GM12875 (cell line): ENCODE data around the gene NPC2.

Experiments
- H3K4me3 ChIP-seq: one replicate; pipeline ENCODE4 v1.5.1; 2011; ENCODE audit warnings: low read depth, low read length, control low read depth
- TF ChIP-seq, protein P1 (sequence below): IDR thresholded peaks from 2 replicates; pipeline ENCODE4 v1.5.1; 2011; ENCODE audit warnings: low read depth, mild to moderate bottlenecking, control low read depth, inconsistent platforms, low read length, moderate library complexity, borderline replicate concordance; ENCODE audit not compliant: insufficient read depth

The NPC2 gene

GRCh38 chr14:74518221-74518620 lies 25.1 kb upstream of the NPC2 start:
- no peak overlapping the region for H3K4me3 ChIP-seq

DNA sequence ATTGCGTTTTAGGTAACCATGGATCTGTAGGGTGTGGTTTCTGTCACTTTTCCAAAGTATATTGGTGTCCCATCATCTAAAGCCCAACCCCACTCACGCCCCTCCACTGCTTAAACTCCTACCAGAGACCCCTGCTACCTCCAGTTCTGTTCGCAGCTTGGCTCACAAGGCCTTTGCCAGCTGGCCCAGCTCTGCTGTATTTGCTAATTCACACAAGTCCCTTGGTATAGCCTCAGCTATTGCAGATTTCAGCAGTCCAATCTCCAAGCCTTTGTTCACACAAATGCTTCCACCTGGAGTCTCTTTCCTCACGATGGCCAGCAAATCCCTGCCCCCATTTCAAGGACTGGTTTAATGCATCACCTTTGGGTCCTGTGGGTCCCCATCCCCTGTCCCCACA lies 24.6 kb upstream of the NPC2 start:
- TF ChIP-seq, protein P1, sequence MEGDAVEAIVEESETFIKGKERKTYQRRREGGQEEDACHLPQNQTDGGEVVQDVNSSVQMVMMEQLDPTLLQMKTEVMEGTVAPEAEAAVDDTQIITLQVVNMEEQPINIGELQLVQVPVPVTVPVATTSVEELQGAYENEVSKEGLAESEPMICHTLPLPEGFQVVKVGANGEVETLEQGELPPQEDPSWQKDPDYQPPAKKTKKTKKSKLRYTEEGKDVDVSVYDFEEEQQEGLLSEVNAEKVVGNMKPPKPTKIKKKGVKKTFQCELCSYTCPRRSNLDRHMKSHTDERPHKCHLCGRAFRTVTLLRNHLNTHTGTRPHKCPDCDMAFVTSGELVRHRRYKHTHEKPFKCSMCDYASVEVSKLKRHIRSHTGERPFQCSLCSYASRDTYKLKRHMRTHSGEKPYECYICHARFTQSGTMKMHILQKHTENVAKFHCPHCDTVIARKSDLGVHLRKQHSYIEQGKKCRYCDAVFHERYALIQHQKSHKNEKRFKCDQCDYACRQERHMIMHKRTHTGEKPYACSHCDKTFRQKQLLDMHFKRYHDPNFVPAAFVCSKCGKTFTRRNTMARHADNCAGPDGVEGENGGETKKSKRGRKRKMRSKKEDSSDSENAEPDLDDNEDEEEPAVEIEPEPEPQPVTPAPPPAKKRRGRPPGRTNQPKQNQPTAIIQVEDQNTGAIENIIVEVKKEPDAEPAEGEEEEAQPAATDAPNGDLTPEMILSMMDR: no peak
- H3K4me3 ChIP-seq: no peak overlapping the region

More at GRCh38 chr14:74518221-74518620, 25.1 kb upstream of the NPC2 start:
- TF ChIP-seq, protein P1: no peak

DNA sequence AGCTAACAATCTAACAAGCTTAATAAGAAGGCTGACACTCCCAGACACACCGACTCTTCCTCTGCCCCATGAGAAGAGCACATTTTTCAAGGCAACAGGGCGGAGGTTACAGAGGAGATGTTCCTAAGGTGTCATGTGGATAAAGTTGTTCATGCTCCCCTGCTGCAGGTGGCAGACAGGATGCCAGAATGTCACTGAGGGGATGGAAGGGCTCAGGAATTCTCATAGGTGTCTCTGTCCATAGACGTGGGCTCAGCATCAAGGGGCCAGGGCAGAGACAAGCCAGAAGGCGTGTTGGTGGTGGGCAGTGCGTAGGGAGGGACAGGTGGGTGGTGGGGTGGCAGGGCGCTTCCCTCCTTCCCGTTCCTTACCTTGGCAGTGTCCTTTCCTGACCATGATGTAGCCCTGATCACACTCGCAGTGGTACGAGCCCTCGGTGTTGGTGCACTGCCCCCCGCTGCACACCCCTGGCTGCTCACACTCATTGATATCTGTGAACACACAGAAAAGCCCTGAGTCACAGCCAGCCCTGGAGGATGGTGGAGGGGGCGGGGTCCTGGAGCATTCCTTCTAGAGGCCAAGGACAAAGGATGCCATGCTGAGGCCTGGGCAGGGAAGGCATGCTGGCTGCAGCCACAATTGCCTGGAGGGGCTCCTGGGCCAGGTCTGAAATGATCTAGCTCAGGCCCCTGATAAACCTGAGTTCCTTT lies 23.5 kb upstream of the NPC2 start:
- no peak overlapping the region for H3K4me3 ChIP-seq
- TF ChIP-seq, protein P1: no peak

DNA sequence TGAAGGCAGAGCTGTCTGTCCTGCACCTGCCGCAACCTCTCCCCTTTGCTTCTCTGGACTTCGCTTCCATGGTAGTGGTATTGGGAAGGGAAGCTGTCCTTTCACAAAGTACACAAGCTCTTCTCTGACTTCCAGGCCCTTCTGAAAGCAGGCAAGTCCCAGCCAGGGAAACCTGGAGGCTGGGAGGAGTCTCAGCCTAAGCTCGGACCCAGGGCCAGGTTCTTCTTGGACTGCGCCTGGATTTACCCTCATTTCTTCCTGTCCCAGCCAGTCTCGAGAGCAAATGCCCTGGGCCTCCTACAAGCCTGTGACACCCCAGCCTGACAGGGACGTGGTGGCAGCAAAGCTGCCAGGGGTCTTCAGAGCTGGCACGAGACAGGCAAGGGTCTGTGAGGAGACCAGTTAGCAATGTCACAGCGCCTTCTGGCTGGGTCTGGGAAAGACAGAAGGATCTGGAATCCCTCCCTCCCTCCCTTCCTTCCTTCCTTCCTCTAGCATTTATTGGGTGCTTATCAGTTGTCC lies 22.8 kb upstream of the NPC2 start:
- TF ChIP-seq, protein P1: no peak
- H3K4me3 ChIP-seq: no peak overlapping the region

DNA sequence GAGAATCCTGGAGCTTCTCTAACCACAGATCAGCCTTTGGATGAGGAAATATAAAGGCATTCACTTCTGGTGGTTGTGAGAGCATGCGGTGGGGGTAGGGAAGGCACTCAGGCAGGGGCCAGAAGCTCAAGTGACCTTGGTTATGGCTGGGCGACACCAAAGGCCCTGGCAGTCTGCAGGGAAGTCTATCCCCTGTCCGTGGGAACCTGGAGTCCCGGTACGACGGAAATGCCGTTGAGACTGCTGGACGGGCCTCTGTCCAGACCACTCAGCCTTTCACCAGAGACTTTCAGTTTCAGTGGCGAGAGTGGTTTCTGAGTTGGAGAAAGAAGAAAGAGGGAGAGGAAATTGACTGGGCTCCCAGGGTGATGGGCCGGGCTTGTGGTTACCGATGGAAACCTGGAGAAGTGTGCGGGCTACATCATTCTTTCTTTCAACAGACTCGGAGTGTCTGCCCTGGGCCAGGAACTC lies 21.4 kb upstream of the NPC2 start:
- H3K4me3 ChIP-seq: no peak overlapping the region
- TF ChIP-seq, protein P1: no peak

- TF ChIP-seq, protein P1: no peak
- H3K4me3 ChIP-seq: no peak overlapping the region
These were observed 19.1 kb upstream of the NPC2 start for GRCh38 chr14:74511966-74512830.
